SU-DHL-6 (cell line): ENCODE data around the gene CLEC17A.

Source experiments
- EZH2phosphoT487 ChIP-seq: fragments of 200-600 bp; sonication (generic), shearing (Covaris generic); conservative IDR thresholded peaks from 2 replicates; pipeline ENCODE4 v1.6.1; 2018; ENCODE audit warnings: mild to moderate bottlenecking, antibody characterized with exemption, low read length, moderate library complexity, mixed read lengths
- TF ChIP-seq, protein P1 (sequence below): fragments of 200-600 bp; sonication (generic); IDR thresholded peaks from one replicate; pipeline ENCODE4 v1.5.1; 2017; ENCODE audit warnings: antibody characterized with exemption, mild to moderate bottlenecking, low read length, moderate library complexity; ENCODE audit not compliant: insufficient read depth, poor library complexity, severe bottlenecking

DNA sequence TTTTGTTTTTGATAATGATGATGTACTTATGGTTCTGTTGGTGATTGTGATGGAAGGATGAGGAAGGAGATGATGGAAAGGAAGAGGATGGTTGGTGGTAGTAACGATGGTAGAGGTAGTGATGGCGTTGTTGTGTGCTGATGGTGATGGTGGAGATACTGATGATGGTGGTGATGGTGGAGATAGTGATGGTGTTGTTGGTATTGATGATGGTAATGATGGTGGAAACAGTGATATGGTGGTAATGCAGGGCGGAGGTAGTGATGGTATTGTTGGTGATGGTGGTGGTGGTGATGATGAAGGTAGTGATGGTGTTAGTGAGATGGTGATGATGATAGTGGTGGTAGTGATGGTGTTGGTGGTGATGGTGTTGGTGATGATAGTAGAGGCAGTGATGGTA is 12.7 kb downstream of the CLEC17A start:
- TF ChIP-seq, protein P1, sequence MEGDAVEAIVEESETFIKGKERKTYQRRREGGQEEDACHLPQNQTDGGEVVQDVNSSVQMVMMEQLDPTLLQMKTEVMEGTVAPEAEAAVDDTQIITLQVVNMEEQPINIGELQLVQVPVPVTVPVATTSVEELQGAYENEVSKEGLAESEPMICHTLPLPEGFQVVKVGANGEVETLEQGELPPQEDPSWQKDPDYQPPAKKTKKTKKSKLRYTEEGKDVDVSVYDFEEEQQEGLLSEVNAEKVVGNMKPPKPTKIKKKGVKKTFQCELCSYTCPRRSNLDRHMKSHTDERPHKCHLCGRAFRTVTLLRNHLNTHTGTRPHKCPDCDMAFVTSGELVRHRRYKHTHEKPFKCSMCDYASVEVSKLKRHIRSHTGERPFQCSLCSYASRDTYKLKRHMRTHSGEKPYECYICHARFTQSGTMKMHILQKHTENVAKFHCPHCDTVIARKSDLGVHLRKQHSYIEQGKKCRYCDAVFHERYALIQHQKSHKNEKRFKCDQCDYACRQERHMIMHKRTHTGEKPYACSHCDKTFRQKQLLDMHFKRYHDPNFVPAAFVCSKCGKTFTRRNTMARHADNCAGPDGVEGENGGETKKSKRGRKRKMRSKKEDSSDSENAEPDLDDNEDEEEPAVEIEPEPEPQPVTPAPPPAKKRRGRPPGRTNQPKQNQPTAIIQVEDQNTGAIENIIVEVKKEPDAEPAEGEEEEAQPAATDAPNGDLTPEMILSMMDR = no peak
- no peak for TF ChIP-seq EZH2phosphoT487
